ENCODE data around the gene SLC24A5. TPM values are rescaled to one million over a fixed set of nuclear protein-coding genes. Genes with fewer than 3 reads are reported as not detected.

SLC24A5 gene
- total RNA-seq, 1 experiment from 2014 or later, result not detected

DNA sequence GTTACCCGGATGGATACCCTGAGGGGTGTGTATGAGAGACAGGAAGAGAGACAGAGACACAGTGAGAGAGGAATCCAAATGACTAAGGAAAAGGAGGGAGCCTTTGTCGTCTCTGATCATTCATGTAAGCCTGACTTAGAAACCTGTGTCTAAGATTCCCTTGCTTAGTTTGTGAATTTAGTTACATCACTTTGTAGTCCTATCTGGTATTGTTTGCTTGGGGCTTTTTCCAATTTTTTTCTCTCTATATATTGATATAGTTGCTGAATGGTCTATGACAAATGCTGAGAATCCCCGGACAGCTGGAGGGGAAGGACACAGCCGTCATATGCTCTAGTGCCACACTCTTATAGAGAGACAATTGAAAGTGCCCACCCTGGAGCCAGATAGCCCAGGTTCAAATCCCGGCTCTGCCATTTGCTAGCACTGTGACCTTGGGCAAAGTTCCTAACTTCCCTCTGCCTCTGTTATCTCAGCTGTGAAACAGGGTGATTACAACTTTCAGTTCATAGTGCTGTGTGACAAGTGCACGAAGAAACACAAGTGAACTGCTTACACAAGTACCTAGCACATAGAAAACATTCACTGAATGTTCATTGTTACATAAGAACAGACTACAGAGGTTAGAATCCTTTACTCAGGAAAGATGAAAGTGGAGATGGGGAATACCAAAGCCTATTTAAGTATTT is 6.0 kb downstream of the SLC24A5 start (continued):
- no peak for TF ChIP-seq FOXP4 (CRISPR knock-in tag; IDR thresholded peaks at IDR 0.05)

DNA sequence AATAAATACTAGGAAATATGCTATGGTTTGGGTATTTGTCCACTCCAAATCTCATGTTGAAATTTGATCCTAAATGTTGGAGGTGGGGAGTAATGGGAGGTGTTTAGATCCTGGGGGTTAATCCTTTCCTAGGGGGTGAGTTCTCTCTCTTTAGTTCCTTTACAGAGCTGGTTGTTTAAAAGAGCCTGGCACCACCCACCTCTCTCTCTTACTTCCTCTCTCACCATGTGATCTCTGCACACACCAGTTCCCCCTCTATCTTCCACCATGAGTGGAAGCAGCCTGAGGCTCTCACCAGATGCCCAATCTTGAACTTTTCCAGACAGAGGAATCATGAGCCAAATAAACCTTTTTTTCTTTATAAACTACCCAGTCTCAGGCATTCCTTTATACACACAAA is 10.5 kb downstream of the SLC24A5 start:
- peak overlapping the region; percentile 50; the same call in 1 of the 2 replicates for H3K27ac Mint-ChIP-seq
- POLR2A ChIA-PET, result no interaction called here

More for the DNA sequence above, 10.5 kb downstream of the SLC24A5 start:
- Mint-ChIP-seq H3K4me1 (peaks cover 13% of the 10 kb centered on the region), H3K27me3 (ENCODE audit: low read depth) (no peaks in the 10 kb centered on the region), H3K36me3 (no peaks in the 10 kb centered on the region), H3K9me3 (no peaks in the 10 kb centered on the region), H3K4me3 (no peak overlapping the region)
- TF ChIP-seq ZNF512 (CRISPR knock-in tag; IDR thresholded peaks at IDR 0.05; ENCODE audit: borderline replicate concordance), result no peak
- TF ChIP-seq ZNF219 (CRISPR knock-in tag; IDR thresholded peaks at IDR 0.05; ENCODE audit: borderline replicate concordance), result no peak
- no peak for TF ChIP-seq AFF4 (CRISPR knock-in tag; IDR thresholded peaks at IDR 0.05; ENCODE audit: borderline replicate concordance)
- no peak for TF ChIP-seq PREB (CRISPR knock-in tag; IDR thresholded peaks at IDR 0.05; ENCODE audit: borderline replicate concordance)
- no peak for TF ChIP-seq ZNF532 (CRISPR knock-in tag; IDR thresholded peaks at IDR 0.05; ENCODE audit: borderline replicate concordance)
- TF ChIP-seq, protein P1, sequence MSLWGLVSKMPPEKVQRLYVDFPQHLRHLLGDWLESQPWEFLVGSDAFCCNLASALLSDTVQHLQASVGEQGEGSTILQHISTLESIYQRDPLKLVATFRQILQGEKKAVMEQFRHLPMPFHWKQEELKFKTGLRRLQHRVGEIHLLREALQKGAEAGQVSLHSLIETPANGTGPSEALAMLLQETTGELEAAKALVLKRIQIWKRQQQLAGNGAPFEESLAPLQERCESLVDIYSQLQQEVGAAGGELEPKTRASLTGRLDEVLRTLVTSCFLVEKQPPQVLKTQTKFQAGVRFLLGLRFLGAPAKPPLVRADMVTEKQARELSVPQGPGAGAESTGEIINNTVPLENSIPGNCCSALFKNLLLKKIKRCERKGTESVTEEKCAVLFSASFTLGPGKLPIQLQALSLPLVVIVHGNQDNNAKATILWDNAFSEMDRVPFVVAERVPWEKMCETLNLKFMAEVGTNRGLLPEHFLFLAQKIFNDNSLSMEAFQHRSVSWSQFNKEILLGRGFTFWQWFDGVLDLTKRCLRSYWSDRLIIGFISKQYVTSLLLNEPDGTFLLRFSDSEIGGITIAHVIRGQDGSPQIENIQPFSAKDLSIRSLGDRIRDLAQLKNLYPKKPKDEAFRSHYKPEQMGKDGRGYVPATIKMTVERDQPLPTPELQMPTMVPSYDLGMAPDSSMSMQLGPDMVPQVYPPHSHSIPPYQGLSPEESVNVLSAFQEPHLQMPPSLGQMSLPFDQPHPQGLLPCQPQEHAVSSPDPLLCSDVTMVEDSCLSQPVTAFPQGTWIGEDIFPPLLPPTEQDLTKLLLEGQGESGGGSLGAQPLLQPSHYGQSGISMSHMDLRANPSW (CRISPR knock-in tag; conservative IDR thresholded peaks at IDR 0.05; ENCODE audit: low read depth), result no peak
- TF ChIP-seq, protein P2, sequence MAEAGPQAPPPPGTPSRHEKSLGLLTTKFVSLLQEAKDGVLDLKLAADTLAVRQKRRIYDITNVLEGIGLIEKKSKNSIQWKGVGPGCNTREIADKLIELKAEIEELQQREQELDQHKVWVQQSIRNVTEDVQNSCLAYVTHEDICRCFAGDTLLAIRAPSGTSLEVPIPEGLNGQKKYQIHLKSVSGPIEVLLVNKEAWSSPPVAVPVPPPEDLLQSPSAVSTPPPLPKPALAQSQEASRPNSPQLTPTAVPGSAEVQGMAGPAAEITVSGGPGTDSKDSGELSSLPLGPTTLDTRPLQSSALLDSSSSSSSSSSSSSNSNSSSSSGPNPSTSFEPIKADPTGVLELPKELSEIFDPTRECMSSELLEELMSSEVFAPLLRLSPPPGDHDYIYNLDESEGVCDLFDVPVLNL (CRISPR knock-in tag; IDR thresholded peaks at IDR 0.05; ENCODE audit: borderline replicate concordance, low read depth), result no peak
- no peak for TF ChIP-seq ATF1 (CRISPR knock-in tag; IDR thresholded peaks at IDR 0.05)
- CTCF ChIA-PET, result interaction anchor here (1.9 to 2.7 kb wide), 2 partner anchors 19 to 46 kb away, joined by 5 to 7 read pairs; no protein-coding TSS in a partner anchor
- ATAC-seq (peak; percentile 68), DNase-seq (ENCODE audit: low spot score) (no peak)

Data from WTC11 (cell line).